Glutamatergic neuron (in vitro differentiated cells): Measurements from ENCODE around the gene HES2. TPM values are rescaled to one million over a fixed set of nuclear protein-coding genes. Genes with fewer than 3 reads are reported as not detected.

Experiments used
- DNase-seq: peaks from one replicate; pipeline ENCODE4 v3.0.0; 2022
- H3K27ac Mint-ChIP-seq: one replicate; pipeline ENCODE4 v1.8.0; 2020; ENCODE audit warnings: mild to moderate bottlenecking, mixed read lengths, inconsistent platforms; ENCODE audit not compliant: unreplicated experiment
- H3K27me3 Mint-ChIP-seq: one replicate; pipeline ENCODE4 v1.8.0; 2020; ENCODE audit warnings: mild to moderate bottlenecking, moderate library complexity, mixed read lengths, inconsistent platforms; ENCODE audit not compliant: unreplicated experiment
- H3K36me3 Mint-ChIP-seq: one replicate; pipeline ENCODE4 v1.8.0; 2020; ENCODE audit warnings: mild to moderate bottlenecking, mixed read lengths, inconsistent platforms; ENCODE audit not compliant: unreplicated experiment
- H3K4me1 Mint-ChIP-seq: one replicate; pipeline ENCODE4 v1.8.0; 2020; ENCODE audit warnings: mild to moderate bottlenecking, low read depth, mixed read lengths, inconsistent platforms; ENCODE audit not compliant: unreplicated experiment
- H3K4me3 Mint-ChIP-seq: one replicate; pipeline ENCODE4 v1.8.0; 2020; ENCODE audit warnings: mild to moderate bottlenecking, mixed read lengths, inconsistent platforms; ENCODE audit not compliant: unreplicated experiment
- H3K9me3 Mint-ChIP-seq: one replicate; pipeline ENCODE4 v1.8.0; 2020; ENCODE audit warnings: mild to moderate bottlenecking, moderate library complexity, mixed read lengths, inconsistent platforms; ENCODE audit not compliant: unreplicated experiment
- CTCF ChIP-seq: fragments of 200-600 bp; sonication (generic); IDR thresholded peaks from one replicate; pipeline ENCODE4 v1.5.0; 2021; ENCODE audit not compliant: partially characterized antibody, unreplicated experiment
- total RNA-seq: library from RNA; stranded (reverse); fragmentation: NEBNext Ultra II Directional; extraction: Animal tissue kit (Norgen Biotek cat#: 25700); gene quantifications from one replicate; pipeline ENCODE4 v1.2.1, GENCODE V29; 2021; ENCODE audit not compliant: unreplicated experiment

Gene HES2
- total RNA-seq, 1 donor from 2014 or later: 54.6 TPM

GRCh38 chr1:6417961-6418667, 1.6 kb downstream of the HES2 start:
- Mint-ChIP-seq H3K9me3 (peaks cover 11% of the 10 kb centered on the region), H3K27ac (no peak overlapping the region), H3K4me3 (peak overlapping the region; percentile 74), H3K36me3 (no peaks in the 10 kb centered on the region), H3K4me1 (peaks cover 8% of the 10 kb centered on the region), H3K27me3 (peaks cover 24% of the 10 kb centered on the region)
- TF ChIP-seq CTCF: no peak
- DNase-seq: no peak

GRCh38 chr1:6416906-6417305, 2.8 kb downstream of the HES2 start:
- TF ChIP-seq CTCF: no peak
- Mint-ChIP-seq H3K9me3 (peaks cover 11% of the 10 kb centered on the region), H3K4me1 (peaks cover 8% of the 10 kb centered on the region), H3K36me3 (no peaks in the 10 kb centered on the region), H3K27ac (no peak overlapping the region), H3K4me3 (no peak overlapping the region), H3K27me3 (peaks cover 21% of the 10 kb centered on the region)
- DNase-seq: no peak

- peaks cover 8% of the 10 kb centered on the region for H3K4me1 Mint-ChIP-seq
- H3K4me3 Mint-ChIP-seq: peak overlapping the region; percentile 34
- no peak for DNase-seq
- no peak overlapping the region for H3K27ac Mint-ChIP-seq
- no peak for TF ChIP-seq CTCF
- H3K36me3 Mint-ChIP-seq: no peaks in the 10 kb centered on the region
- peaks cover 8% of the 10 kb centered on the region for H3K9me3 Mint-ChIP-seq
- H3K27me3 Mint-ChIP-seq: peaks cover 17% of the 10 kb centered on the region
Observed at GRCh38 chr1:6416295-6416656, 3.4 kb downstream of the HES2 start.

GRCh38 chr1:6414881-6415626, 4.7 kb downstream of the HES2 start:
- Mint-ChIP-seq H3K36me3 (no peaks in the 10 kb centered on the region), H3K27ac (peak overlapping the region; percentile 49), H3K9me3 (peaks cover 6% of the 10 kb centered on the region), H3K27me3 (peaks cover 14% of the 10 kb centered on the region), H3K4me1 (peaks cover 8% of the 10 kb centered on the region), H3K4me3 (no peak overlapping the region)
- no peak for TF ChIP-seq CTCF
- DNase-seq: no peak

GRCh38 chr1:6414443-6414844, 5.3 kb downstream of the HES2 start:
- peak overlapping the region; percentile 4 for H3K27ac Mint-ChIP-seq
- H3K36me3 Mint-ChIP-seq: no peaks in the 10 kb centered on the region
- H3K4me3 Mint-ChIP-seq: peak overlapping the region; percentile 36
- H3K27me3 Mint-ChIP-seq: peaks cover 14% of the 10 kb centered on the region
- peak; percentile 59 for TF ChIP-seq CTCF
- H3K9me3 Mint-ChIP-seq: peaks cover 6% of the 10 kb centered on the region
- DNase-seq: peak; percentile 74
- peaks cover 8% of the 10 kb centered on the region for H3K4me1 Mint-ChIP-seq
